Neutrophil (primary cell): ENCODE measurements around the gene RAI1.

Source experiments
- H3K27ac ChIP-seq: fragments of 200-600 bp; sonication (generic); 2 replicates; pipeline ENCODE4 v1.5.1; 2016; ENCODE audit warnings: mild to moderate bottlenecking, moderate library complexity
- H3K27me3 ChIP-seq: fragments of 200-600 bp; sonication (generic); 2 replicates; pipeline ENCODE4 v1.6.0; 2016; ENCODE audit warnings: mild to moderate bottlenecking
- H3K36me3 ChIP-seq: fragments of 200-600 bp; sonication (generic); 2 replicates; pipeline ENCODE4 v1.5.1; 2017
- H3K4me1 ChIP-seq, 2 experiments: fragments of 200-600 bp in 1 of 2; sonication (generic) in 1 of 2; 1 replicate in 1 of 2; 2 replicates in 1 of 2; pipeline versions ENCODE4 v1.5.1 to v1.6.1; 2013 to 2016; ENCODE audit warnings: low read depth in 1 of 2, low read length in 1 of 2, mild to moderate bottlenecking in 1 of 2, moderate library complexity in 1 of 2; ENCODE audit not compliant: control insufficient read depth in 1 of 2, insufficient read depth in 1 of 2
- H3K4me3 ChIP-seq, 2 experiments: fragments of 200-600 bp in 1 of 2; sonication (generic) in 1 of 2; 1 replicate in 1 of 2; 2 replicates in 1 of 2; pipeline ENCODE4 v1.5.1; 2013 to 2016; ENCODE audit warnings: low read depth in 1 of 2, low read length in 1 of 2, mild to moderate bottlenecking in 1 of 2, moderate library complexity in 1 of 2
- H3K9me3 ChIP-seq: fragments of 200-600 bp; sonication (generic); 2 replicates; pipeline ENCODE4 v1.5.1; 2016
- CTCF ChIP-seq: fragments of 200-600 bp; sonication (generic); IDR thresholded peaks from 2 replicates; pipeline ENCODE4 v1.5.1; 2016; ENCODE audit warnings: antibody characterized with exemption

The RAI1 gene

DNA sequence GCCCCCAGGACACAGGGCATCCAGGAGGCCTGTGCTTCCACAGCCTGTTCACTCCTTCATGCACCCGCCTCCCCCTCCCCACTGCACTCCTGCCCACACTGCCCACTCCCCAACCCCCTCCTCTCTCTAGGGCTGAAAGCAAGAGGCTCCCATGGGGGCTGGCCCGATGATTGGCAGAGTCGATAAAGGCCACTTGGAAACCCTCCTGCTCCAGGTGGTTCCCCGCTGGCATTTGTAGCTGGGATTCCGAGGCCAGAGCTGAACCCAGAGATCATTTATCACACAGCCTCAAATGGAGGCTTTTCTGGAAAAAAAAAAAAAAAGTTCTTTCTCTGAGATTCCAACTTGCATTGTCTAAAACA is 81.5 kb downstream of the RAI1 start:
- peaks cover 10 to 12% of the 10 kb centered on the region in 2 experiments for H3K4me1 ChIP-seq
- H3K9me3 ChIP-seq: no peaks in the 10 kb centered on the region
- no peak overlapping the region for H3K27ac ChIP-seq
- H3K4me3 ChIP-seq: no peak overlapping the region
- peaks cover 12% of the 10 kb centered on the region for H3K27me3 ChIP-seq
- TF ChIP-seq CTCF: no peak
- H3K36me3 ChIP-seq: peaks cover 3% of the 10 kb centered on the region

- H3K27me3 ChIP-seq: peaks cover 8% of the 10 kb centered on the region
- no peaks in the 10 kb centered on the region for H3K9me3 ChIP-seq
- peaks cover 3% of the 10 kb centered on the region for H3K36me3 ChIP-seq
- no peak overlapping the region for H3K4me3 ChIP-seq
- H3K4me1 ChIP-seq: peaks cover 6 to 7% of the 10 kb centered on the region in 2 experiments
- H3K27ac ChIP-seq: no peak overlapping the region
- TF ChIP-seq CTCF: no peak
These were observed 81.9 kb downstream of the RAI1 start for GRCh38 chr17:17763136-17763535.

GRCh38 chr17:17763734-17764133 is 82.5 kb downstream of the RAI1 start:
- Histone ChIP-seq H3K27ac (no peak overlapping the region), H3K36me3 (peaks cover 3% of the 10 kb centered on the region), H3K4me3 (no peak overlapping the region), H3K27me3 (peaks cover 2% of the 10 kb centered on the region), H3K4me1 (peaks cover 0 to 1% of the 10 kb centered on the region in 2 experiments), H3K9me3 (no peaks in the 10 kb centered on the region)
- TF ChIP-seq CTCF: no peak

DNA sequence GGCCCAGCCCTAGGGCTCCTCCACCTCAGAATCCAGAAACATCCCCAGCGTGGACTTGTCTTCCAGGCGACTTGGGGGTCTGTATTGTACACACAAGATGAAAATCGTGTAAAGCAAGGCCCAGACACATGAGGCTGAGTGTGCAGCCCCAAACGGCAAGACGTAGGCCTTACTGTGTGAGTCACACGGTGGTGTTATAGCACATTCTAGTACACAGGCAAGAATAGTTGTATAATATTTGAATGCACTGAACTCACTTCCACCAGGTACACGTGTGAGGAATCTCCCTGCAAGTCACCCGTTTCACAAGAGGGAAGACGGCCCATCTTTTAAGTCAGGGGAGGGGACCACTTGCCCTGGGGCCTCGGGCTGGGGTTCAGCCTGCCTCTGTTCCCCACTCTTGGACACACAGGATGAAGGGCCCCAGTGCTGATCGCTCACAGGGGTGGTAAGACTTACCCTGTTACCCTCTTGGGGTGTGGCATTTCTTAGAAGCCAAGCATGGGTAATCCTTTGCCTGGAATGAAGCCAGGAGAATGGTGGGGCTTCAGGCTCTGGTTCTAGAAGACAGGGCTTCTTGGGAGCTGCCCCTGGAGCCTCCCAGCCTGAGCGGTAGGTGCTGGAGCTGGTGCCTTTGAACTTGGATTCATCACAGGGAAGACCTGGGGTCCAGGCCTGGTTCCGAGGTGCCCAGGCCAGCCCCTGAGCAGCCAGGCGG is 84.3 kb downstream of the RAI1 start:
- Histone ChIP-seq H3K36me3 (peaks cover 3% of the 10 kb centered on the region), H3K27me3 (no peaks in the 10 kb centered on the region), H3K27ac (no peak overlapping the region), H3K4me1 (no peaks in the 10 kb centered on the region), H3K9me3 (no peaks in the 10 kb centered on the region), H3K4me3 (no peak overlapping the region)
- TF ChIP-seq CTCF: no peak

DNA sequence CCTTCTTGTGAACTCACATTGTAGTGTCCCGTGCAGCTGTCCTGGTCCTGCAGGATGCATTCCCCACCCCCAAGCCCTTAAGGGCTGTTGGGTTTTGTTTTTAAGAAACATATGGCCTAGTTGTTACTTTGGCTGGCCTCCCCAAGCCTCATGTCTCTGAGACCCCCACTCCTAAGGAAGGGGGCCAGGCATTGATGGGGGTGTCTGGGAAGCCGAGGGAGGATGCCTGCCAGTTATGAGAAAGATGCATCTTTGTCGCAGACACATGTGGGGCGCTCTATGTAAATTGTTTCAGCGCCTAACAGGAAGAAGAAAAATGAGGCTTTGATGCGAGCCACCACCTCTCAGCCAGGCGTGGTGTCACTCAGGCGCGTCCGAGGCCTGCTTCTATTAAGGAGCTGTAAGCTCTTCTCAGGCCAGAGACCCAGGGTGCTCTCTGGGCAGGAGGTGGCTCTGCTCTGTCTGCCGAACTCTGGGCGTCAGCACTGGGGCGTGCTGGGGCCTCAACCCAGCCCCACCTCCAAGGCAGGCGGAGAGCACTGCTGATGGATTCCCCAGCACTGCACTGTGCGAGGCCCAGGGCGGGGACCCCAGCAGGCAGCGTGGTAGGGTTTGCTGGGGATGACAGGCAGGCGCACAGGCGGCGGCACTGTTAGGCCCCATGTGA is 85.0 kb downstream of the RAI1 start:
- Histone ChIP-seq H3K36me3 (peaks cover 3% of the 10 kb centered on the region), H3K4me3 (no peak overlapping the region), H3K27ac (no peak overlapping the region), H3K4me1 (no peaks in the 10 kb centered on the region), H3K9me3 (no peaks in the 10 kb centered on the region), H3K27me3 (no peaks in the 10 kb centered on the region)
- TF ChIP-seq CTCF: no peak
